Loucy (cell line): Measurements from ENCODE around the gene SEC11A.

Experiments used
- CTCF ChIP-seq: fragments of 200-600 bp; sonication (generic); conservative IDR thresholded peaks from 2 replicates; pipeline ENCODE4 v1.5.1; 2014; ENCODE audit warnings: mild to moderate bottlenecking, antibody characterized with exemption, low read length
- EZH2phosphoT487 ChIP-seq: fragments of 200-600 bp; IDR thresholded peaks from 2 replicates; pipeline ENCODE4 v1.6.1; 2018; ENCODE audit warnings: antibody characterized with exemption, mild to moderate bottlenecking, moderate library complexity, borderline replicate concordance

DNA sequence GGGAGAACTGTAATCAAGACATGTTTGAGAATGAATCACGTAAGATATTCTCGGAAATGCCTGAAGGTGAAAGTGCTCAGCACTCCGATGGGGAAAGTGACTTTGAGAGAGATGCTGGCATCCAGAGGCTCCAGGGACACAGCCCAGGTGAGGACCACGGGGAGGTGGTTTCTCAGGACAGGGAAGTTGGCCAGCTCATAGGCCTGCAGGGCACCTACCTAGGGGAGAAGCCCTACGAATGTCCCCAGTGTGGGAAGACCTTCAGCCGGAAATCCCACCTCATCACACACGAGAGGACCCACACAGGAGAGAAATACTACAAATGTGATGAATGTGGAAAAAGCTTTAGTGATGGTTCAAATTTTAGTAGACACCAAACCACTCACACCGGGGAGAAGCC lies 95.3 kb downstream of the SEC11A start:
- TF ChIP-seq CTCF: no peak
- no peak for TF ChIP-seq EZH2phosphoT487
